Left ventricle myocardium inferior (tissue), 1 donor: ENCODE measurements around the gene GTPBP1. TPM values are rescaled to one million over a fixed set of nuclear protein-coding genes. Genes with fewer than 3 reads are reported as not detected.

Source experiments
- DNase-seq: peaks from one replicate; pipeline ENCODE4 v3.0.0-alpha.2; 2020
- H3K27ac ChIP-seq: fragments of 200-600 bp; replicated peaks from 2 replicates; pipeline ENCODE4 v1.8.0; 2021
- H3K27me3 ChIP-seq: fragments of 200-600 bp; 2 replicates; pipeline ENCODE4 v1.8.0; 2021; ENCODE audit warnings: low read depth
- H3K36me3 ChIP-seq: fragments of 200-600 bp; 2 replicates; pipeline ENCODE4 v1.8.0; 2021
- H3K4me1 ChIP-seq: fragments of 200-600 bp; 2 replicates; pipeline ENCODE4 v1.8.0; 2021
- H3K4me3 ChIP-seq: fragments of 200-600 bp; 2 replicates; pipeline ENCODE4 v1.8.0; 2021; ENCODE audit warnings: mild to moderate bottlenecking, moderate library complexity
- H3K9me3 ChIP-seq: fragments of 200-600 bp; replicated peaks from 2 replicates; pipeline ENCODE4 v1.8.0; 2021
- CTCF ChIP-seq: fragments of 200-600 bp; IDR thresholded peaks from 2 replicates; pipeline ENCODE4 v1.8.0; 2021; ENCODE audit warnings: antibody characterized with exemption, mild to moderate bottlenecking, borderline replicate concordance
- intact Hi-C: fragments of 100-400 bp; cut with micrococcal nuclease; formaldehyde crosslinking; loops from one replicate; pipeline ENCODE4 v1.11.0; 2022
- total RNA-seq: library from RNA; stranded (reverse); fragmentation: NEBNext Ultra II Directional; extraction: Animal tissue kit (Norgen Biotek cat#: 25700); gene quantifications from one replicate; pipeline ENCODE4 v1.2.1, GENCODE V29; 2021
- donor health status: DM: no; HTN: yes; CAD: no; lungs with severe emphysema.

Gene GTPBP1
- total RNA-seq, 1 donor from 2014 or later, result 28.9 TPM

DNA sequence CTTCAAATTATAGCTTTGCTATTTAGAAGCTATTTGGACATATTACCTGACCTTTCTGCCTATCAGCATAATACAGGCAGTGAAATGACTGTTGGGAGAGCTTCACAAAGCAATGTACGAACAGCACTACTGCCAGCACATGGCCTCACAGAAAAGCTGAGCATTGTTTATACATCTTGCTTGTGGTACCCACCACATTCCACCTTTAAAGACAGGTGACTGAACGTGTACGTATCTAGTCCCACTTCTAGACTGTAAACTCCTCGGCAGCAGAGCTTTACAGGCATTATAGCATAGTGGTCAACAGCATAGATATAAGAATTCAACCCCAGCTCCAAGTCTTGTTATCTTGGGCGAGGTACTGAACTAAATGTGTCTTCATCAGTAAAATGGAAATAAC lies 6.6 kb upstream of the GTPBP1 start:
- intact Hi-C loops, result no loop called here
- Histone ChIP-seq H3K36me3 (peaks cover 6% of the 10 kb centered on the region), H3K27me3 (no peaks in the 10 kb centered on the region), H3K4me1 (peaks cover 71% of the 10 kb centered on the region), H3K4me3 (peak overlapping the region; percentile 85), H3K27ac (peak overlapping the region; percentile 95), H3K9me3 (no peaks in the 10 kb centered on the region)
- TF ChIP-seq CTCF, result no peak
- DNase-seq, result no peak

DNA sequence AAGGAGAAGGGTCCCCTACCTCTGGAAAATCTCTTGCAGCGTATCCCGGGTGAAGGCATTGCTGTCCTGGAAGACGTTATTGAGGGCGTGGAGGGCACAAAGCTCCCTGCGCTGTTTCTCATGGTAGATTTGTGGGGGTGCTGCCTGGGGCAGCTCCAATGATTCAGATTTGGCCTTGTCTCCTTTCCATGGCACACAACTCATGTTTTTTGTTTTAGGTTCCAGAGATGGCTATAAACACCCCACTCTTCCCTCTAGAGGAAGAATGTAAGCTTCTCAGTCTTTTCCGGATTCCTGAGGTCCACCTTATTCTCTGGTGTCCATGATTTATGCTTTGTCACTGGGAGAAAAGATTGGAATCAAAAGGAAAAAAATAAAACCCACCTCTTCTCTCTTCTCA lies 6.0 kb upstream of the GTPBP1 start:
- Histone ChIP-seq H3K27ac (peak overlapping the region; percentile 95), H3K4me1 (peaks cover 69% of the 10 kb centered on the region), H3K36me3 (no peaks in the 10 kb centered on the region), H3K4me3 (peak overlapping the region; percentile 85), H3K27me3 (no peaks in the 10 kb centered on the region), H3K9me3 (no peaks in the 10 kb centered on the region)
- intact Hi-C loops, result no loop called here
- TF ChIP-seq CTCF, result no peak
- no peak for DNase-seq

DNA sequence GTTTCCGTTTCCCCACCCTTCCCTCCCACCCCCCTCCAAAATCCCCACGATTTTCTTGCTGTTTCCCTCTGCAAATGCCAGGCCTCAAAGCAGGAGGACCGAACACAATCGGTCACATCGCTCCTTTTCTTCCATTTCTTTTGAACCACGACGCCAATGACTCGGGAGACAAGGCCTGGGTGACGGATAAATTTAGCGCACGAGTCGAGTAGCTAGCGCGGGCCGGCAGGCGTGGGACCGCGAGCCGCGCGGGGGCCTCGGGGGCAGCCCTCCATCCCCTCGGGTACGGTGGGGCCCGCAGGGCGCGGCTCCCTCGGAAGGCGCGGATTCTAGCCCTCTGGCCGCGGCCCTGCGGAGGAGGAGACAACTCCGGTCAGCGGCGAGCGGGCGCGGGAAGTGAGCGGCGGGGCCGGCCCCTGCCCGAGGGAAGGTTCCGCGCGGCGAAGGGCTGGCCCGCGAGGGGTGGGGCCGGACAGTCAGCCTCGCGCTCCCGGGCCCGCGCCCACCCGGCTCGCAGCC lies 5.4 kb upstream of the GTPBP1 start:
- H3K4me1 ChIP-seq, result peaks cover 68% of the 10 kb centered on the region
- H3K4me3 ChIP-seq, result peak overlapping the region; percentile 85
- no peaks in the 10 kb centered on the region for H3K36me3 ChIP-seq
- TF ChIP-seq CTCF, result no peak
- no peaks in the 10 kb centered on the region for H3K9me3 ChIP-seq
- intact Hi-C loops, result no loop called here
- H3K27ac ChIP-seq, result peak overlapping the region; percentile 95
- H3K27me3 ChIP-seq, result no peaks in the 10 kb centered on the region
- peak; percentile 74 for DNase-seq

- peak within 1 kb of the TSS; percentile 85 for H3K4me3 ChIP-seq
- peak within 1 kb of the TSS; percentile 95 for H3K27ac ChIP-seq
- H3K36me3 ChIP-seq, result no peaks in the 10 kb centered on the region
- no peaks in the 10 kb centered on the region for H3K9me3 ChIP-seq
- intact Hi-C loops, result no loop called here
- H3K27me3 ChIP-seq, result no peaks in the 10 kb centered on the region
- TF ChIP-seq CTCF, result no peak
- peaks cover 65% of the 10 kb centered on the region for H3K4me1 ChIP-seq
- DNase-seq, result peak; percentile 96
Measured at GRCh38 chr22:38700789-38701628, 4.7 kb upstream of the GTPBP1 start, which contains the start of gene JOSD1. TSS of gene JOSD1 (minus strand) at chr22:38700943. CDS start at chr22:38699987, 956 bp downstream.

- peaks cover 1% of the 10 kb centered on the region for H3K36me3 ChIP-seq
- H3K27ac ChIP-seq, result peak overlapping the region; percentile 81
- no peak for TF ChIP-seq CTCF
- DNase-seq, result no peak
- H3K4me1 ChIP-seq, result peaks cover 65% of the 10 kb centered on the region
- H3K9me3 ChIP-seq, result no peaks in the 10 kb centered on the region
- peak overlapping the region; percentile 59 for H3K4me3 ChIP-seq
- H3K27me3 ChIP-seq, result no peaks in the 10 kb centered on the region
- intact Hi-C loops, result no loop called here
Measured at GRCh38 chr22:38704654-38705234, 1.0 kb upstream of the GTPBP1 start.
